Activated T-cell treated with anti-CD3 and anti-CD28 coated beads, Interleukin-2, amount 50 U/mL, for 24 hours (primary cell): ENCODE measurements around the gene TRAPPC5.

Source experiments
- DNase-seq: peaks from one replicate; pipeline ENCODE4 v3.0.0-alpha.2; 2020
- H3K27ac Mint-ChIP-seq: 2 replicates; pipeline ENCODE4 v1.8.0; 2020; ENCODE audit warnings: mild to moderate bottlenecking, mixed read lengths
- H3K27me3 Mint-ChIP-seq: 2 replicates; pipeline ENCODE4 v1.8.0; 2020; ENCODE audit warnings: mixed read lengths
- H3K36me3 Mint-ChIP-seq: 2 replicates; pipeline ENCODE4 v1.8.0; 2020; ENCODE audit warnings: low read depth, mixed read lengths
- H3K4me1 Mint-ChIP-seq: 2 replicates; pipeline ENCODE4 v1.8.0; 2020; ENCODE audit warnings: low read depth, mixed read lengths
- H3K4me3 Mint-ChIP-seq: 2 replicates; pipeline ENCODE4 v1.8.0; 2020; ENCODE audit warnings: mild to moderate bottlenecking, moderate library complexity, mixed read lengths
- H3K9me3 Mint-ChIP-seq: 2 replicates; pipeline ENCODE4 v1.8.0; 2020; ENCODE audit warnings: mixed read lengths

TRAPPC5 gene

DNA sequence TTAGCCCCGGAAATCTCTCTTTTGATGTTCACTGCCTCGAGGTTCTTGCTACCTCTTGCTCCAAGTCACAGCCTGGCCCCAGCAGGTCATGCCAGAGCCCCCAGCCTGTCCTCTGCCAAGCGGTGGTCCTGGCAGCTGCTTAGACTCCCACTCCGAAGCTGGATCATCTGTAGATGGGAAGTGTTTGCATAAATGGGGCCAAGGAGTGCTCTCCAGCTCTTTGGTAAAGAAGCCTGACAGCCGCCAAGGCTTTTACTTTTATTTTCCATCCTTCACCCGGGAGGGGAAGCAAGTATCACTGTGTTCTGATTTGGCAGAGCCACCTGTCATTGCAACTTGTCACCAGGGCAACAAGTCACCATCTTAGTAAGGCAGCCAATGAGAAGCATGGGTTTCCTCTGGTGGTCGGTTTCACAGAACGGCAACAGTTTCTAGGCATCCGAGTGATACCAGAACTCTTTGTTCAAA, 22.4 kb upstream of the TRAPPC5 start:
- peak overlapping the region; percentile 76 for H3K27ac Mint-ChIP-seq
- H3K27me3 Mint-ChIP-seq, result no peaks in the 10 kb centered on the region
- no peaks in the 10 kb centered on the region for H3K9me3 Mint-ChIP-seq
- peak; percentile 57 for DNase-seq
- no peaks in the 10 kb centered on the region for H3K36me3 Mint-ChIP-seq
- peak overlapping the region; percentile 57 for H3K4me3 Mint-ChIP-seq
- peaks cover 16% of the 10 kb centered on the region for H3K4me1 Mint-ChIP-seq

DNA sequence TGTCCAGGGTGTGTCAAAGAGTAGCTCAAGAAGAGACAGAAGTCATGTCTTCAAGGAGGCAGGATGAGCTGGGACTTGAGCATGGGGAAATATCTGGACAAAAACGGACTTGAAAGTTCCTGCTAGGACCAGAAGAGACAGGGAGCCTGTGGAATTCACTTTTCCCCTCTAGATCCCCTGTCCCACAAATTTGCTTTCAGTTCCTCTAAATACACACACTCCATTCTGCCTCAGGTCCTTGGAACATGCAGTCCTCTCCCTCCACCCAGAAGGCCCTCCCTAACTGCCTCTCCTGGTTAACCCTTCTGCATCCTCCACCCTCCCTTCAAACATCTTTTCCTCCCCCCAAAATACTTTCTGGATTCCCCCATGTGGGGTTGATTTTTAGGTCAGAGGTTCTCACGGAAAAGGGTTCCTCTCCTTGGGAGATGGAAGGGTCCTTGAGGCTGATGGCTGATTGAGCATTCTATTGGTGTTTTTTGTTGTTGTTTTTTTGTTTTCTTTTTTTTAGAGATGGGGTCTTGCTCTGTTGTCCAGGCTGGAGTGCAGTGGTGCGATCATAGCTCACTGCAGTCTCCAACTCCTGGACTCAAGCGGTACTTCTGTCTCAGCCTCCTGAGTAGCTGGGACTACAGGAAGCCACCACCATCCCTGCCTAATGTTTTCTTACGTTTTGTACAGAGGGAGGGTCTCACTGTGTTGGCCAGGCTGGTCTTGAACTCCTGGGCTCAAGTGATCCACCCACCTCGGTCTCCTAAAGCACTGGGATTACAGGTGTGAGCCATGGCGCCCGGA, 18.7 kb upstream of the TRAPPC5 start:
- Mint-ChIP-seq H3K9me3 (no peaks in the 10 kb centered on the region), H3K4me1 (peaks cover 16% of the 10 kb centered on the region), H3K36me3 (no peaks in the 10 kb centered on the region), H3K27me3 (peaks cover 2% of the 10 kb centered on the region), H3K4me3 (no peak overlapping the region), H3K27ac (no peak overlapping the region)
- no peak for DNase-seq

DNA sequence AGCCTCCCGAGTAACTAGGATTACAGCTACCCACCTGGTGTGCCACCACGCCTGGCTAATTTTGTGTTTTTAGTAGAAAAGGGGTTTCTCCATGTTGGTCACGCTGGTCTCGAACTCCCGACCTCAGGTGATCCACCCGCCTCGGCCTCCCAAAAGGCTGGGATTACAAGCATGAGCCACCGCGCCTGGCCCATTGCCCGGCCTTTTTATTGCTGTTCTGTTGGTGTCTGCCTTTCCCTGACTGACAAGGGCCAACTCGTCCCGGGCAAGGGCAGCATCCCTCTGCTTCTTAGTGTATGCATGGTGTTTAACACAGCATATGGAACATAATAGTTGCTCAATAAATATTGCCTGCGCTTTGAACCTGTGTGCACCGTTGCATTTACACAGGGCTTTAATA, 18.0 kb upstream of the TRAPPC5 start:
- DNase-seq, result no peak
- no peaks in the 10 kb centered on the region for H3K9me3 Mint-ChIP-seq
- H3K27me3 Mint-ChIP-seq, result peaks cover 6% of the 10 kb centered on the region
- no peak overlapping the region for H3K4me3 Mint-ChIP-seq
- H3K27ac Mint-ChIP-seq, result no peak overlapping the region
- no peaks in the 10 kb centered on the region for H3K36me3 Mint-ChIP-seq
- H3K4me1 Mint-ChIP-seq, result peaks cover 9% of the 10 kb centered on the region

DNA sequence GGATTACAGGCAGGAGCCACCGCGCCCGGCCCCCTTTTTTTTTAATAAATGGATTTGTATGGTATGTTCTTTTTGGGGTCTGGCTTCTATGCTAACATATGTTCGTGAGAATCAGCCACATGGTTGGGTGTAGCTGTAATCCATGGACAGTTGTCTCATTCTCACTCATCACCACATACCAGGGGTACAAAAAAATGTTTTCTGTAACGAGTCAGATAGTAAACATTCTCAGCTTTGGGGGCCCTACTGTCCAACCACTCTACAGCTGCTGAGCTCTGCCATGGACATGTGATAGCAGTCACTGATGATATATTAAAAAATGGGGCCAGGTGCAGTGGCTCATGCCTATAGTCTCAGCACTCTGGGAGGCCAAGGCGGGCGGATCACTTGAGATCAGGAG, 16.9 kb upstream of the TRAPPC5 start:
- Mint-ChIP-seq H3K4me3 (no peak overlapping the region), H3K4me1 (no peaks in the 10 kb centered on the region), H3K27me3 (peaks cover 12% of the 10 kb centered on the region), H3K36me3 (no peaks in the 10 kb centered on the region), H3K9me3 (no peaks in the 10 kb centered on the region), H3K27ac (no peak overlapping the region)
- no peak for DNase-seq

DNA sequence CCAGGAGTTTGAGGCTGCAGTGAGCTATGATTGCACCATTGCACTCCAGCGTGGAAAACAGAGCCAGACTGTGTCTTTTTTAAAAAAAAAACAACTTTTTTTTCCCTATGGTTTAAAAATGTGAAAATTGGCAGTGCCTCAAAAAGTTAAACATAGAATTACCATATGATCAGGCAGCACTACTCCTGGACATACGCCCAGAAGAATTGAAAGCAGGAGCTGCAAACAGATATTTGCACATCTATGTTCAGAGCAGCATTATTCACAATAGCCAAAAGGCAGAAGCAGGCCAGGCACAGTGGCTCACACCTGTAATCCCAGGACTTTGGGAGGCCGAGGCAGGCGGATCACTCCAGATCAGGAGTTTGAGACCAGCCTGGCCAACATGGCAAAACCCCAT, 15.6 kb upstream of the TRAPPC5 start:
- no peak overlapping the region for H3K4me3 Mint-ChIP-seq
- H3K27me3 Mint-ChIP-seq, result peaks cover 23% of the 10 kb centered on the region
- no peak for DNase-seq
- H3K9me3 Mint-ChIP-seq, result no peaks in the 10 kb centered on the region
- no peaks in the 10 kb centered on the region for H3K36me3 Mint-ChIP-seq
- peaks cover 8% of the 10 kb centered on the region for H3K4me1 Mint-ChIP-seq
- no peak overlapping the region for H3K27ac Mint-ChIP-seq

DNA sequence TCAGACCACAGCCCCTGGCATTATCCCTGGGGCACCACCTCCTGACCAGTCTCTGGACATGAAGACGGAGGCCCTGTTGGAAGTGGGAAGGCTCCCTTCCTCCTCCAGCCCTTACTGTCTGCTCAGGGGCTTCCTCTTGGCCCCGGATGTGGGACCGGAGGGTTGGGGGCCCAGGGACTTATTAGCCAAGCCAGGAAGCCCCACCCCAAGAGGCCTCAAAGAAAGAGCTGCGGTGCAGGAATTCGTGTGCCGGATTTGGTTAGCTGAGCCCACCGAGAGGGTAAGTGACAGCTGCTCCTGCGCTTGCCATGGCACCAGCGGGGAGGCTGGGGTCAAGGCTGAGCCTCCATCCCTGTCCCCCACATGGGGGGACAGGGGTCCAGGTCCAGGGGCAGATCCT, 11.8 kb upstream of the TRAPPC5 start, which contains the start of gene RETN:
Gene RETN (plus strand): TSS at position 208 of the 400 bp plus-strand sequence. CDS start 278 bp downstream, outside the sequence.
- no peaks in the 10 kb centered on the region for H3K9me3 Mint-ChIP-seq
- DNase-seq, result no peak
- H3K27me3 Mint-ChIP-seq, result peaks cover 54% of the 10 kb centered on the region
- H3K27ac Mint-ChIP-seq, result no peak within 1 kb of the TSS
- peaks cover 15% of the 10 kb centered on the region for H3K4me1 Mint-ChIP-seq
- no peak within 1 kb of the TSS for H3K4me3 Mint-ChIP-seq
- no peaks in the 10 kb centered on the region for H3K36me3 Mint-ChIP-seq

DNA sequence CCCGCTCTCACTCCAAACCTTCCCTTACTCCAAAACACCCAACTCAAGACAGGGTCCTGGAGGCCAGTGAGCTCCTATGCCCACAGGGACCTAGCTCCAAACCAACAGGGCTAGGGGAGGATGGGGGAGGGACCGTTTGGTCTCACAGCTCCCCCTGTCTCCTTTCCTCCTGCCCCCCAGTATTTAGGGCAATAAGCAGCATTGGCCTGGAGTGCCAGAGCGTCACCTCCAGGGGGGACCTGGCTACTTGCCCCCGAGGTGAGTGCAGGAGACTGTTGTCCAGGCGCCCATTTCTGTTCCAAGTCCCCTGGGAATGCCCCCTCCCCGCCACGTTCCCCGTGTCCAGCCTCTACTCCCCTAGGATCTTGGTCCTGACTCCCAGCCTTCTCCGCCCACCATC, 11.0 kb upstream of the TRAPPC5 start:
- Mint-ChIP-seq H3K27me3 (peaks cover 62% of the 10 kb centered on the region), H3K36me3 (no peaks in the 10 kb centered on the region), H3K4me1 (peaks cover 21% of the 10 kb centered on the region), H3K4me3 (no peak overlapping the region), H3K9me3 (no peaks in the 10 kb centered on the region), H3K27ac (no peak overlapping the region)
- DNase-seq, result no peak

DNA sequence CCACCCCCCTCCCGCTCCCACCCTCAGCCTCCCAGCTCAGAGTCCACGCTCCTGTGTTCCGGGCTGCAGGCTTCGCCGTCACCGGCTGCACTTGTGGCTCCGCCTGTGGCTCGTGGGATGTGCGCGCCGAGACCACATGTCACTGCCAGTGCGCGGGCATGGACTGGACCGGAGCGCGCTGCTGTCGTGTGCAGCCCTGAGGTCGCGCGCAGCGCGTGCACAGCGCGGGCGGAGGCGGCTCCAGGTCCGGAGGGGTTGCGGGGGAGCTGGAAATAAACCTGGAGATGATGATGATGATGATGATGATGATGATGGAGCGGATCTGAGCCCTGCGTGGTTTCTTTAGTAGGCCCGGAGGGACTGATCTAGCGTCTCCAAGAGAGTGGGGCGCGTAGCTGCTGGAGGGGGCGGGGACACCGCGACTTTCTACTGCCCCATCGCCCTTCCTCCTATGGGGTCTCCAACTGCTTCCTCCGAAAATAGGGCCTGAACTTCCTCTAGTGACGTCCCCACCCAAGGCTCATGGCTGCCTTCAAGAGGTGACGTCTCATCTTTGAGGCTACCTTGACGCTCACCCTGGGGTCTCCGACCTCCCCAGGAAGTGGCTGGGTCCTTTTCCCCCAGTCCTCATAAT, 10.4 kb upstream of the TRAPPC5 start:
- Mint-ChIP-seq H3K27ac (no peak overlapping the region), H3K36me3 (no peaks in the 10 kb centered on the region), H3K4me1 (peaks cover 21% of the 10 kb centered on the region), H3K9me3 (no peaks in the 10 kb centered on the region), H3K27me3 (peaks cover 62% of the 10 kb centered on the region), H3K4me3 (peak overlapping the region; percentile 54)
- peak; percentile 52 for DNase-seq

DNA sequence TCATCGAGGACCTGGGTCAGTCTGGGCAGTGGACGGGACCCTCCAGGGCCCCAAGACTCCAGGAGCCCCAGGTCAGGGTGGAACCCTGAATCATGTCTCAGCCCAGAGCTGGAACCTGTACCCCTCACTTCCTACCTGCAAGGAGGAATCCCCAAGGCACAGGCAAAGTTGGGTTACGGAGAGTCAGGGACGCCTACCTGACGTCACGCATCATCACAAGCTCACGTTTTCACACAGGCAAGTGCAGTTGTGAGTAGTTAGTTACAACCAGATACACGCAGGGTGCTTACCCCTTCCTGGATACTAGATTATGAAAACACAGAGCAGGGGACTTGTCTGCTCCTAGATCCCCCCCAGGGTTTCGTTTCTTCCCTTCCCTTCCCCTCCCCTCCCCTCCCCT, 9.8 kb upstream of the TRAPPC5 start:
- peaks cover 64% of the 10 kb centered on the region for H3K27me3 Mint-ChIP-seq
- no peak for DNase-seq
- peak overlapping the region; percentile 54 for H3K4me3 Mint-ChIP-seq
- peaks cover 23% of the 10 kb centered on the region for H3K4me1 Mint-ChIP-seq
- H3K36me3 Mint-ChIP-seq, result no peaks in the 10 kb centered on the region
- H3K27ac Mint-ChIP-seq, result no peak overlapping the region
- H3K9me3 Mint-ChIP-seq, result no peaks in the 10 kb centered on the region

DNA sequence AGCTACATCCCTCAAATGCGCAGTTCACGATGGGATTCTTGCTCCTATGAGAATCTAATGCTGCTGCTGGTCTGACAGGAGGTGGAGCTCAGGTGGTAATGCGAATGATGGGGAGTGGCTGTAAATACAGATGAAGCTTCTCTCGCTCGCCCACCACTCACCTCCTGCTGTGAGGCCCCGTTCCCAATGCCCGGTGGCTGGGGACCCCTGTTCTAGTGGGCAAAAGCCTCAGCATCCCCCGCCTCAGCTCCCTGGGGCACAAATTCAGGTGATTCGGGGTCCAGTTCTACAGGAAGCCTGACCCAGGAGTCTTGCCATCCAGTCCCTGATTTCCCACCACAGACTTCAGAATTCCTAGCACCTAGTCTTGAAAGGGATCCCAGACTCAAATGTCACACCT, 8.1 kb upstream of the TRAPPC5 start:
- Mint-ChIP-seq H3K27me3 (peaks cover 75% of the 10 kb centered on the region), H3K4me3 (no peak overlapping the region), H3K4me1 (peaks cover 38% of the 10 kb centered on the region), H3K36me3 (no peaks in the 10 kb centered on the region), H3K9me3 (no peaks in the 10 kb centered on the region), H3K27ac (no peak overlapping the region)
- no peak for DNase-seq

DNA sequence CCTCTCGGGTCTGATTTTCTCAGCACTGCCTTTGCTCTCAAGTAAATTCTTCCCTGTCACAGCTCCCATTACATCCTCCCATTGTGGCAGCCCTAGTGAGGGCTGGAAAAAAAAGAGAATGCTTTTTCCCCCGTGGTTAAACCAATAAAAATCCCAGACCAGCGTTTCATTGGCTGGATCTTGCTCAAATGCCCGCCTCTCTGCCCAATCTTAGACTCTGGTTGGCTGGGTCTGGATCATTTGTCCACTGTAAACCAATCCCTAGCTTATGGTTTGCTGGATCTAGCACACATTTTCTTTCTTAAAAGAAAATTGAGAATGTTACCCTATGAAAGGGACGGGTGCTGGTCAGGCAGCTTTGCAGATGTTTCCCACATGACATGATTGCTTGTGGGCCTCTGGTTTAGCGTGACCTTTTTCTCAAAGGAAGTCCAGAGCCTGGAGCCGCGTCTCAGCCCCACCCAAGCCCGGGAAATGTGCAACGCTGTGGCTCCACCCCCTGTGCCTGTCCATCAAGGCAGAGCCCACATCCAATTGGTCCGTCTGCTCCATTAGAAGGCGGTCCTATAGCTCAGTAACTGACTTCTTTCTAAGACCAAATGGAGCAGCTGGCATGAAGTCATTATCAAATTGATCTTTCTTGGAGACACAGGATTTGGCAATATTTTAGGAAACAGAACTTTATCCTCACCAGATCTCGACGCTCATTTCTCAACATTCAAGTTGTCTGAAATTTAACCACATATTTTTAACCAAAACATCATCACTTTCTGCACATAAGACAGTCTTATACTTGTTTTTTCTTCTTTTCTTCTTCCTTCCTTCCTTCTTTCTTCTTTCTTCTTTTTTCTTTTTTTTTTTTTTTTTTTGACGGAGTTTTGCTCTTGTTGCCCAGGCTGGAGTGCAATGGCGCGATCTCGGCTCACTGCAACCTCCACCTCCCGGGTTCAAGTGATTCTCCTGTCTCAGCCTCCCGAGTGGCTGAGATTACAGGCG, 6.3 kb upstream of the TRAPPC5 start:
- H3K4me3 Mint-ChIP-seq, result no peak overlapping the region
- no peak overlapping the region for H3K27ac Mint-ChIP-seq
- DNase-seq, result peak; percentile 60
- peaks cover 76% of the 10 kb centered on the region for H3K27me3 Mint-ChIP-seq
- H3K4me1 Mint-ChIP-seq, result peaks cover 50% of the 10 kb centered on the region
- no peaks in the 10 kb centered on the region for H3K36me3 Mint-ChIP-seq
- no peaks in the 10 kb centered on the region for H3K9me3 Mint-ChIP-seq

DNA sequence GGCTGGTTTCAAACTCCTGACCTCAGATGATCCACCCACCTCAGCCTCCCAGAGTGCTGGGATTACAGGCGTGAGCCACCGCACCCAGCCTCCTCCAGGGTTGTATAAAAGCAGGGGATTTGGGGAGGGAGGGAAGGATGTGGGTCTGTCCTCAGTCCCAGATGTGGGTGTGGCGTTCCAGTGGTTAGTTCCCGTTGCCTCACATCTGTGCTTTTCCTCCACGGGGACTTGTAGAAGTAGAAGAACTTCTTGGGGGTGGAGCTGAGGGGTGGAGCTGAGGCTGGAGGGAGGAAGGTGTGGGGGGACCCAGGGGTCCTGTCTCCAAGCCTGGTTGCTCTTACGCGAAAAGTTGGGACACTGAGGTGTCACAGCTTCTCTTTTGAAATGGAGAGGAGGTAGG, 4.3 kb upstream of the TRAPPC5 start:
- DNase-seq, result no peak
- H3K36me3 Mint-ChIP-seq, result peaks cover 3% of the 10 kb centered on the region
- H3K4me1 Mint-ChIP-seq, result peaks cover 51% of the 10 kb centered on the region
- no peak overlapping the region for H3K4me3 Mint-ChIP-seq
- no peaks in the 10 kb centered on the region for H3K9me3 Mint-ChIP-seq
- H3K27me3 Mint-ChIP-seq, result peaks cover 60% of the 10 kb centered on the region
- H3K27ac Mint-ChIP-seq, result no peak overlapping the region

DNA sequence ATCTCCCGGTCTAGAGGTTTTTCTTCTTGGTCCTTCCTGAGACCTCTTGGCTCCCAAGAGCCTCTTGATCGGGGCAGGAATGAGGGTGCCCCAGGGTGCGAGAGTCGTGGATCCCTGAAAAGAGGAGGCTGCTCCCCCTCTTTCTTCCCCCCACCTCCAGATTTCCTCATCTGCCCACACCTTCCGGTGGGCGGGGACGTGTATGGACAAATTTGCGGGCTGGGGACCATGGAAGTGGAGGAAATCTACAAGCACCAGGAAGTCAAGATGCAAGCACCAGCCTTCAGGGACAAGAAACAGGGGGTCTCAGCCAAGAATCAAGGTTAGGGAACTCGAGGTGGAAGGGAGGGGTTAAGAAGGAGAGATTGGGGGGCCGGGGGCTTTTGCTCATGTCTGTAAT, 3.8 kb upstream of the TRAPPC5 start, which contains the start of gene MCEMP1:
Gene MCEMP1 (plus strand): TSS at position 237 of the 400 bp plus-strand sequence. CDS start 31 bp downstream, at position 268.
- H3K4me1 Mint-ChIP-seq, result peaks cover 55% of the 10 kb centered on the region
- H3K4me3 Mint-ChIP-seq, result no peak within 1 kb of the TSS
- H3K27me3 Mint-ChIP-seq, result peaks cover 55% of the 10 kb centered on the region
- peaks cover 7% of the 10 kb centered on the region for H3K36me3 Mint-ChIP-seq
- DNase-seq, result no peak
- H3K9me3 Mint-ChIP-seq, result no peaks in the 10 kb centered on the region
- no peak within 1 kb of the TSS for H3K27ac Mint-ChIP-seq

DNA sequence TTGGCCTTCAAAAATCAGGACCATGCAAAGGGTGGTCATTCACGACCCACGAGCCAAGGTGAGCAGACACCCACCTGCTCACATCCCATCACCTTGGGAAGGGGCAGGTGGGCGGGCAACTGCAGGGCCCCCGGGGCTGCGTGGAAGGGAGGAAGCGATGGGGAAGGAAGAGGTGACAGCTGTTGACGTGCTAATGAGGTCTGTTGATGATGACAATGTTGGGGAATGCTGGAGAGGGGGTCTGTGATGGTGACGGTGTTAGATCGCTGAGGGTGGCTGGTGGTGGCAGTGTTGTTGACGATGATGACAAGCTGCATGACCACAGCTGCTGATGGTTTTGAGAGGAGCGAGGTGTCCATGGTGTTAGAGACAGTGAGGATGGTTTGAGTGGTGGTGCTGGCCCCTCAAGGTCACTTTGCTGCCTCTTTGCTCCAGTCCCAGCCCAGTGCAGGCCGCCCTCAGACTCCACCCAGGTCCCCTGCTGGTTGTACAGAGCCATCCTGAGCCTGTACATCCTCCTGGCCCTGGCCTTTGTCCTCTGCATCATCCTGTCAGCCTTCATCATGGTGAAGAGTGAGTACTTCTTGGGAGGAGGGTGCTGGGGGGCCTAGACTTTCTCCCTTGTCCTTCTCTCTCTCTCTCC, 2.8 kb upstream of the TRAPPC5 start:
- H3K9me3 Mint-ChIP-seq, result no peaks in the 10 kb centered on the region
- peaks cover 13% of the 10 kb centered on the region for H3K36me3 Mint-ChIP-seq
- H3K27ac Mint-ChIP-seq, result no peak overlapping the region
- peaks cover 49% of the 10 kb centered on the region for H3K27me3 Mint-ChIP-seq
- peaks cover 64% of the 10 kb centered on the region for H3K4me1 Mint-ChIP-seq
- no peak for DNase-seq
- H3K4me3 Mint-ChIP-seq, result no peak overlapping the region
